ENCODE data around the gene FAM107A. TPM values are rescaled to one million over a fixed set of nuclear protein-coding genes. Genes with fewer than 3 reads are reported as not detected.
"Not testable (repeated sequence)": the region's sequence is repeated elsewhere in the genome, so short reads cannot be mapped to it uniquely, and the experiment has no call there.

The FAM107A gene
- total RNA-seq, 2 experiments from 2014 or later: not detected

DNA sequence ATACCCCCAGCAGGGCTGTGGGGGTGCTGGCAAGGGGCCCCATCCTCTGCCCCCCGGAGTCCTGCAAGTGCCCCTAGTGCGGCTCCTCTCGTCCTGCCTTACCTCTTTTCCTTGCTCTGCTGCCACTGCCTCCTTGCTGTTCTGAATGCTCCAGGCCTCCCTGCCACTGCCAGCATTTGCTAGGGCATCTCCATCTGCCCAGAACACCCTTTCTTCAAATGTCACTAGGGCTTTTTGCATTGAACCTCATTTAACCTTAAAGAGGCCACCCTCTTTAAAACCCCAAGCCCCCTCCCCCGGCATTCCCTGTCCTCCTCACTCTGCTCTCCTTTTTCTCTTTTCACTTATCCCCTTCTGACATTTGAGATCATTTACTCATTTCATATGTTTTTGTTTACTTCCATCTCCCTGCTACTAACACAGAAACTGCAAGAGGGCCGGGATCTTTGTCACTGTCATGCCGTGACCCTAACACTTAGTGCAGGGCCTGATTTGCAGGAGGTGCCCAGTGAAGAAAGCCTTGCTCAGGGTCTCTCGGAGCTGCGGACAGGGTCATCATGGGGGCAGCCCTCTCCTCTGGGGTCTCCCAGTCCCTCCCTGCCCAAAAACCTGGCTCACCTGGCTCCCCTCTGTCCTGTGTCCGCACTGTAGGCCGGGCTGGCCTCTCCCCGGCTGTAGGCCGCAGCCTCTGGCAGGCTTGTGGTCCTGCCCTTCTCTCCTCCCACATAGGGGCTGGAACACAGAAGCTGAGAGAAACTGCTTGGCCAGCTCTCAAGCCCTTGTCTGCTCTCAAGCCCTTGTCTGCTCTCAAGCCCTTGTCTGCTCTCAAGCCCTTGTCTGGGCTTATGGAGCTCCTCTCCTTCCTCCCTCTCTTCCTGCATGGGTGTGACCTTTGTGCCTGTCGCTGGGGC lies 40.4 kb downstream of the FAM107A start, which contains the start of gene ACOX2:
TSS of gene ACOX2 (minus strand) at position 690 of the 911 bp plus-strand sequence. CDS start 2,084 bp downstream, outside the sequence.
- no peaks in the 10 kb centered on the region for H3K36me3 Mint-ChIP-seq (ENCODE audit: low read depth)
- no peak within 1 kb of the TSS for H3K4me3 Mint-ChIP-seq
- H3K27ac Mint-ChIP-seq: no peak within 1 kb of the TSS
- no peaks in the 10 kb centered on the region for H3K9me3 Mint-ChIP-seq
- no peak for DNase-seq
- CTCF ChIA-PET: interaction anchor here (3.4 kb wide), 1 partner anchor 44 kb away, joined by 10 read pairs; the partner anchor contains the start of gene KCTD6
- POLR2A ChIA-PET: interaction anchor here (0.8 kb wide), 1 partner anchor 202 kb away, joined by 3 read pairs; no protein-coding TSS in a partner anchor
- H3K4me1 Mint-ChIP-seq: peaks cover 14% of the 10 kb centered on the region
- H3K27me3 Mint-ChIP-seq: no peaks in the 10 kb centered on the region

DNA sequence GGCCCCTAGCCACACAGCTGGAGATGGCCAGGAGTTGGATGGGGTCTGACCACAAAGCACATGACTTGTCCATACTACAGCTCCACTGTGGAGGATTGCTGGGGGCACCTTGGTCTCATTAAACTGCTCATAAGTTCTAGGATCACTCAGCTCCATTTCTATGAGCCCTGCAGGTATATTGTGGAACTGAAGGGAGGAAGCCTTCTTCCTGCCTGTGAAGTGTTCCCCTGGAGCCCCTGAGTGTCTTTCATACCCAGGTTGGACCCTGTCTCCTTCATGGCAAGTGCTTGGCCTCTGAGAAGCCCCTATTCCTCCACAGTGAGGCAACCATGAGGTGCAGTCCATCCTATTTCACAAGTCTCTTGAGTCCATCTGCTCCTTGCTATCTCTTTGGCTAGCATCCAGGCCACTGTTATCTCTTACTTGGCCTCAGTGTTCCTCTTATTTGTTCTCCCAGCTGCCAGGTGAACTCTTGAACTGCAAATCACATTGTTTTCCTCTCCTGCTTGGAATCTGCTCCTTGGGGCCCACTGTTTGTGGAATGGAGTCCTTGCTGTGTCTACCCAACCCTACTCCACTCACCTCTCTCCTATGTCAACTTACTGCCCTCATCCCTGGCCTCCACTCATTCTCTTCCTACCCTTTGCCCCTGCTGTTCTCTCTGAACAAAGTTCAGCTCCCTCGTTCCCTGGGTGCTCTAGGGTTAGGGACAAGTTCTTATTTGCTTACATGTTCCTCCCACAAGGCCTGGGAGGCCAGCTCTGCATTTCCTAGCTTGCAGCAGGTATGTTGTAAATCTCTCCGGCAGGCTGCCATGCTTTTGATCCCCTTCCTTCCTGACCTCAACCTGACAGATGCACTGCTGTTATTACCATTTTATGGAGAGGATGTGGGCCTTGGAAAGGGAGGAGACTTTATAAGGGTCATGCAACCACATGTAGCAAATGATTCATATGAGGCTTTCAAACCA lies 41.4 kb downstream of the FAM107A start:
- H3K4me3 Mint-ChIP-seq: no peak overlapping the region
- DNase-seq: no peak
- H3K9me3 Mint-ChIP-seq: no peaks in the 10 kb centered on the region
- no peak overlapping the region for H3K27ac Mint-ChIP-seq
- H3K36me3 Mint-ChIP-seq (ENCODE audit: low read depth): no peaks in the 10 kb centered on the region
- H3K27me3 Mint-ChIP-seq: no peaks in the 10 kb centered on the region
- POLR2A ChIA-PET: interaction anchor here (0.8 kb wide), 1 partner anchor 202 kb away, joined by 3 read pairs; no protein-coding TSS in a partner anchor
- peaks cover 14% of the 10 kb centered on the region for H3K4me1 Mint-ChIP-seq
- CTCF ChIA-PET: interaction anchor here (0.8 to 3.4 kb wide), 2 partner anchors 43 to 186 kb away, joined by 3 to 10 read pairs; partner anchors contain the start of gene KCTD6

DNA sequence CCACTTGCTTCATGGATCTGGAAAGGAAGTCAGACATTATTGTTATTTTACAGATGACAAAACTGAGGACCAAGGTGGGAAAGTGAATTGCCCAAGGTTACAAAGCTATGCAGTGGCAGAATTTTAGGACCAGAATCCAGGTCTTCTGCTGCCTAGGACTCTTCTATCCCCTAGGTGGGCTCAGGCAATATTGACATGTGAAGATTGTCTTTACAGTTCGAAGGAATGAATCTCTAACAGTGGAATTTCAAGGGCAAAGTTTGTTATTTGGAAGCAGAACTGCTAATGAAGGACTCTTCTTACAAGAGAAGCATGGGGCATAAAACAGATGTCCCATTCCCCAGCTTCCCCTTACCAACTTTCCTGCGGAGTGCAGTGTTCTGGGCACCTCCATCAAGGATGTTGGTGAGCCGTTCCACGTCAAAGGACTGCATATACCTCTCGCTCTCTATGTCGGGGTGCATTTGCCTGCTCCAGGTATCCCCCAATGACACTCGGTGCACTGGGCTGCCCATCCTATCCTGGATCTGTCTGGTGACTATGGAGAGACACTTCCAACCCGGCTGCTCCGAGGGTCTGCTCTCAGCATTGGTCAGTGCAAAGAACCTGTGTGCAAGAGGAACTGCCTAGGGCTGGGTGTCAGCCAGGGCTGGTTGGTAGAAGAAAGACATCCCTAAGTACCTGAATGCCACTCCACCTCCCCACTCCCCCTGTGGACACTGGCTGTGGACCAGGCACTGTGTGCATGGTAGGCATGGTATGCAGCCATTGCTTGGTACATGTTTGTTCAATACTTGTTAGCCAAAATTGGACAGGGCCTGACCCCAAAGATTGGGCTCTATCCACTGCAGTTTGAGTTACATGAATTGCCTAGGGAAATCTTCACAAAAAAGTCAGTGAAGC lies 42.3 kb downstream of the FAM107A start:
- no peak overlapping the region for H3K27ac Mint-ChIP-seq
- no peaks in the 10 kb centered on the region for H3K36me3 Mint-ChIP-seq (ENCODE audit: low read depth)
- ChIA-PET POLR2A (no interaction called here), CTCF (interaction anchor here (0.6 to 2.0 kb wide), 8 partner anchors 10 to 228 kb away, joined by 3 to 18 read pairs (median 4); partner anchors contain the start of genes HTD2, KCTD6 and RPP14)
- peaks cover 14% of the 10 kb centered on the region for H3K4me1 Mint-ChIP-seq
- no peaks in the 10 kb centered on the region for H3K9me3 Mint-ChIP-seq
- no peak overlapping the region for H3K4me3 Mint-ChIP-seq
- no peaks in the 10 kb centered on the region for H3K27me3 Mint-ChIP-seq
- no peak for DNase-seq

DNA sequence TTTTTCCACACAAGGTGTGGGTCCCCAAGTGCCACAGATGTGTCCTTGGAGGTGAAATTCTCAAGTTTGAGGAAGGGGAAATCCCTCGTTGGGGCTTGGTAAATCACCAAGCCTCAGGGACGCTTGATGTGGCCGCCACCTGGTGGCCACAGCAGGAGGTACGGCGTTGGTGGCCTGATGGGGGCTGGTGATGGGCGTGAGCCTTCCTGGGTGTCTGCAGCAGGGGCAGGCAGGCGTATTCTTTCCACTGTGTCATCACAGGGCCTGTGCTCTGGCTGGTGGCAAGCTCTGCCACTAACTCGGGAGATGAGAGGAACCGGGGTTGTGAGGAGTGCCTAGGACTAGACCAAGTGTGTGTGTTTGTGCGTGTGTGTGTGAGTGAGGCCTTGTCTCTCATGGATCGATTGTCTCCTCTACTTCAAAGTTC lies 44.4 kb downstream of the FAM107A start:
- peak; percentile 82 for DNase-seq
- Mint-ChIP-seq H3K9me3 (no peaks in the 10 kb centered on the region), H3K27ac (no peak overlapping the region), H3K36me3 (ENCODE audit: low read depth) (no peaks in the 10 kb centered on the region), H3K27me3 (no peaks in the 10 kb centered on the region), H3K4me3 (no peak overlapping the region), H3K4me1 (peaks cover 14% of the 10 kb centered on the region)
- ChIA-PET CTCF (interaction anchor here (0.9 to 2.3 kb wide), 11 partner anchors 11 to 226 kb away, joined by 3 to 18 read pairs (median 5); partner anchors contain the start of genes HTD2, KCTD6 and RPP14), POLR2A (no interaction called here)

DNA sequence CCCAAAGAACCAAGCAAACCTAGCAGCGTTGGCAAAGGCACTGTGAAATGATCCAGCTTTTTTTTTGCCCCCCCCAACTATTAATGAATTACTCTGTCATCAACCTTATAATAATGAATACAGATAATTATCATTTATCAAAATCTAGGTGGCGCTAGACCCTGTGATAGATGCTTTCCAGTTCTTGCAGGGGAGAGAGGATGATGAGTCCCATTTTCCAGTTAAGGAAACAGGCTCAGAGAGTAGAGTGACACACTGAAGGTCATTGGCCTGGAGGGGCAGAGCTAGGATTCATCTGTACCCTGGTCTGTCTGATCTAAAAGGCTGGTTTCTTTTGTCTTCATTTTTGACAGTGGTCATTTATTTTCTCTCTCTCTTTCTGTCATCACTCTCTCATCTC lies 45.2 kb downstream of the FAM107A start:
- Mint-ChIP-seq H3K27ac (no peak overlapping the region), H3K27me3 (no peaks in the 10 kb centered on the region), H3K9me3 (no peaks in the 10 kb centered on the region), H3K36me3 (ENCODE audit: low read depth) (no peaks in the 10 kb centered on the region), H3K4me1 (peaks cover 14% of the 10 kb centered on the region), H3K4me3 (no peak overlapping the region)
- ChIA-PET CTCF (interaction anchor here (0.7 to 2.3 kb wide), 9 partner anchors 10 to 225 kb away, joined by 3 to 10 read pairs (median 5); partner anchors contain the start of genes HTD2, KCTD6 and RPP14), POLR2A (interaction anchor here (1.5 kb wide), 1 partner anchor 40 kb away, joined by 4 read pairs; the partner anchor contains the start of gene KCTD6)
- no peak for DNase-seq

DNA sequence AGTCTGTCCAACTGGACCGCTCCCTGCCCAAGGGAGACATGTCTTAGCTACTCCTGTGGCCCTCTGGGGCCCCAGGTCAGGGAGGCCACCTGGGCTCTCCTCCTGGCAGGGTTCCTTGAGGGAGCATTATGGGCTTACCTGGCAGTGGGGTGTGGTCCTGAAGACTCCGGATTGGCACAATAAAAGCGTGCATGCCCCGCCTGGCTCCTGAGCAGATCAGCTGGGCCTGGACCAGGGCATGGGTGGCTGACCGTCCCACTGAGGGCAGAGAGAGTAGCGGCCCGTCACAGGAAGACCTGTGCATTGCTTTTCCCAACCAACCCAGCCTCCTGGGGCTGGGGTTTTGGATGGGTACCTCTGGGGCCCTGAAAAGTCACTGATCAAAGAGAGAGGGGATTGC lies 45.6 kb downstream of the FAM107A start:
- H3K9me3 Mint-ChIP-seq: no peaks in the 10 kb centered on the region
- no peak overlapping the region for H3K27ac Mint-ChIP-seq
- peaks cover 14% of the 10 kb centered on the region for H3K4me1 Mint-ChIP-seq
- CTCF ChIA-PET: interaction anchor here (0.7 to 2.3 kb wide), 7 partner anchors 15 to 225 kb away, joined by 3 to 10 read pairs (median 5); partner anchors contain the start of genes HTD2, KCTD6 and RPP14
- H3K27me3 Mint-ChIP-seq: no peaks in the 10 kb centered on the region
- DNase-seq: no peak
- POLR2A ChIA-PET: interaction anchor here (1.5 to 1.6 kb wide), 2 partner anchors 39 to 166 kb away, joined by 4 read pairs; partner anchors contain the start of gene KCTD6
- no peaks in the 10 kb centered on the region for H3K36me3 Mint-ChIP-seq (ENCODE audit: low read depth)
- H3K4me3 Mint-ChIP-seq: no peak overlapping the region

DNA sequence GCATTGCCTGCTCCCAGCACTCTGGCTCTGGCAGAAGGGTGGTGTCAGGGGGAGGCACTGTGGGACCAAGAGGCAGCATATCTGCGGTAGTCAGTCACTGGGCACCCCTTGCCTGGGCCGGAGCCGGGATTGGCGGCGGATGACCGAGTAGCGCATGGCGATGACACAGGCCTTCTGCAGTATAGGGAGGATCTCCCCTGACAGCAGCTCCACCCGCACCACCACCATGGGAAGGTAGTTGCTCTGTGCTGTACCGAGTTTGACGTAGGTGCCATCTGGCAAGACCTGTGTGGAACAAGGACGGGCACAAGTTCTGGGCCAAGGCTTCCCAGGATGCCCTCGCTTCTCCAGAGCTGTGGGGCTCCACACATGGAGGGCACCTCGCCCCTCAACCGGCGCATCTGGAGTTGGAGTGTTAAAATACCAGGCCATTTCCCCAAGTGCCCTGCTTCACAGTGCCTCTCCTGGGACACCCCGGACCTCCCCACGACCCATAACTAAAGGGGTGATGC lies 46.8 kb downstream of the FAM107A start:
- no peaks in the 10 kb centered on the region for H3K36me3 Mint-ChIP-seq (ENCODE audit: low read depth)
- ChIA-PET POLR2A (interaction anchor here (1.6 kb wide), 1 partner anchor 165 kb away, joined by 4 read pairs; no protein-coding TSS in a partner anchor), CTCF (interaction anchor here (1.2 to 2.3 kb wide), 6 partner anchors 38 to 224 kb away, joined by 3 to 10 read pairs (median 5); partner anchors contain the start of genes HTD2, KCTD6 and RPP14)
- DNase-seq: no peak
- H3K4me1 Mint-ChIP-seq: peaks cover 8% of the 10 kb centered on the region
- no peaks in the 10 kb centered on the region for H3K9me3 Mint-ChIP-seq
- H3K4me3 Mint-ChIP-seq: no peak overlapping the region
- H3K27me3 Mint-ChIP-seq: no peaks in the 10 kb centered on the region
- no peak overlapping the region for H3K27ac Mint-ChIP-seq

DNA sequence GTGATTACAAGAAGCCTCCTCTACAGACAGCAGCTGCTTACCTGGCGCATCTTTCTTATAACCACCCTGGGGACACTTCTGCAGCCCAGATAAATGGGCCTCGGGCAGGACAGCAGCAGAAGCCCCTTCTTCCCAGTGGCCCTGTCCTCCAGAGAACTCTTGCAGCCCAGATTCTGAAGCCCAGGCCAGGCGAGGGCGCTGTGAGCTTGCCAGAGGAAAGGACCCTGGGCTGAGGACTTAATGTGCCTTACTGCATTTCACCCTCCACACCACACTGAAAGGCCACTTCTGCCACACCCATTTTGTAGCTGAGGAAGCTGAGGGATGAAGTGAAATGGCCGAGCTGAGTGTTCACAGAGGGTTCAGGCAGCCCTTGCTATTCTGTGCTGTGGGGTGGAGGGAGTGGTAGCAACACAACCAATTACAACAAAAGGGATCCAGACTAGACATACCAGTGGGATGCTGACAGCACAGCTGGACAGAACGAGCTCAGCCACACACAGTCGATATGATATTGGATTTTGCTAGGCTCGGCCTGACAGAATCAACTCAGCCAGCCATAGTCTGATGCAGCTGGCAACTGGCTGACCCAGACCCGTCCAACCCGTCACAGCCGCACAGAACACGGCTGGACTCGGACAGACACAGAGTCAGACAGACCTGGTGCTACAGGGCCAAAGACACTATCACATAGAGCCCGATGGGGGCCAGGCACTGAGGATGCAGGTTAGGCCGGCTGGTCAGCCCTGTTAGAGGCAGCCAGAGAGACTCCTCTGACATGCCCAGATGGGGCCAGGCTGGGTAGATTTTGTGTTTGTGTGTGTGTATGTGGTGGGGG lies 47.5 kb downstream of the FAM107A start:
- DNase-seq: no peak
- ChIA-PET POLR2A (interaction anchor here (1.6 kb wide), 1 partner anchor 164 kb away, joined by 4 read pairs; no protein-coding TSS in a partner anchor), CTCF (interaction anchor here (1.2 to 1.9 kb wide), 5 partner anchors 9 to 223 kb away, joined by 3 to 9 read pairs (median 5); partner anchors contain the start of genes HTD2, KCTD6 and RPP14)
- Mint-ChIP-seq H3K9me3 (no peaks in the 10 kb centered on the region), H3K27ac (no peak overlapping the region), H3K4me1 (peaks cover 8% of the 10 kb centered on the region), H3K4me3 (no peak overlapping the region), H3K36me3 (ENCODE audit: low read depth) (no peaks in the 10 kb centered on the region), H3K27me3 (no peaks in the 10 kb centered on the region)

DNA sequence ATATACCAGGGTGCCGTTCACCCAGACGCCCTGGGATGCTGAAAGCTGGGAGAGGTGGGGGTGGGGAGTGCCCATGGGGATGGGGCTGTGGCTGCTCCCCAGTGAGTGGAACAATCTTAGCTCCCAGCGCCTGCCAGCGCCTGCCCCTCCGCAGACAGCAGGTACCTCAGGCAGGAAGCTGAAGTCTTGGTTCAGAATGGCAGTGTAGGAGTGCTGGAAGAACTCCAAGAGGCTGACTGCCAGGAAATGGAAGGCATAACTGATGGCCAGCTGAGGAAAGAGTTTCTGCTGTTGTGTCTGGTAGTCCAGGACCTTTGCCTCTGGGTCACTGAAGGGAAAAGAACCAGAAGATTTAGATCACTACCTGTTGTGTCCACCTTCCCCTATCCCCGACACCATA lies 48.6 kb downstream of the FAM107A start:
- Mint-ChIP-seq H3K4me1 (peaks cover 8% of the 10 kb centered on the region), H3K27me3 (no peaks in the 10 kb centered on the region), H3K4me3 (no peak overlapping the region), H3K9me3 (no peaks in the 10 kb centered on the region), H3K36me3 (ENCODE audit: low read depth) (no peaks in the 10 kb centered on the region), H3K27ac (no peak overlapping the region)
- no peak for DNase-seq
- CTCF ChIA-PET: interaction anchor here (1.2 to 1.9 kb wide), 4 partner anchors 8 to 222 kb away, joined by 4 to 9 read pairs (median 5); partner anchors contain the start of genes HTD2, KCTD6 and RPP14
- POLR2A ChIA-PET: no interaction called here

DNA sequence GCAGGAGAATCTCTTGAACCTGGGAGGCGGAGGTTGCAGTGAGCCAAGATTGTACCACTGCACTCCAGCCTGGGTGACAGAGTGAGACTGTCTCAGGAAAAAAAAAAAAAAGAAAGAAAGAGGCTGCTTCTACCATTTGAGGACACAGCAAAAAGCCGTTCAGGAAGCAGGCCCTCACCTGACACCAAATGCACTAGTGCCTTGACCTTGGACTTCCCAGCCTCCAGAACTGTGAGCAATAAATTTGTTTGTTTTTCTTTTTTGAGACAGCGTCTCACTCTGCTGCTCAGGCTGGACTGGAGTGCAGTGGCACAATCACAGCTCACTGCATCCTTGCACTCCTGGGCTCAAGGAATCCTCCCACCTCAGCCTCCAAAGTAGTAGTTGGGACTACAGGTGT lies 49.8 kb downstream of the FAM107A start:
- POLR2A ChIA-PET; H3K36me3 Mint-ChIP-seq (ENCODE audit: low read depth); CTCF ChIA-PET; H3K4me3 Mint-ChIP-seq; H3K9me3 Mint-ChIP-seq; DNase-seq; H3K27ac Mint-ChIP-seq; H3K4me1 Mint-ChIP-seq; H3K27me3 Mint-ChIP-seq: not testable (repeated sequence)
